Keratinocyte (primary cell): ENCODE results near the gene TPK1. TPM values are rescaled to one million over a fixed set of nuclear protein-coding genes. Genes with fewer than 3 reads are reported as not detected.

ENCODE experiments used
- DNase-seq: peaks from one replicate; pipeline ENCODE4 v3.0.0-alpha.2; 2011; ENCODE audit warnings: low read depth, missing footprints, low spot score
- FAIRE-seq: peaks from 2 replicates; lab custom pipeline; 2011; peaks lifted over from hg19 to GRCh38; lab: Jason Lieb, UNC
- H2AFZ ChIP-seq: 2 replicates; pipeline ENCODE4 v1.6.0; 2012; ENCODE audit warnings: low read length, control low read depth, inconsistent platforms; ENCODE audit not compliant: control insufficient read depth
- H3K27ac ChIP-seq: 2 replicates; pipeline ENCODE4 v1.5.1; 2011; ENCODE audit warnings: low read length; ENCODE audit not compliant: control insufficient read depth, insufficient read depth
- H3K27me3 ChIP-seq: 3 replicates; pipeline ENCODE4 v1.6.0; 2011; ENCODE audit warnings: low read length; ENCODE audit not compliant: control insufficient read depth, insufficient read depth; ENCODE audit errors: extremely low read depth
- H3K36me3 ChIP-seq, 2 experiments: 2 replicates in 1 of 2; 3 replicates in 1 of 2; pipeline ENCODE4 v1.5.1; 2011; ENCODE audit warnings: low read length in 2 of 2, mild to moderate bottlenecking in 1 of 2; ENCODE audit not compliant: control insufficient read depth in 2 of 2, insufficient read depth in 2 of 2; ENCODE audit errors: extremely low read depth in 1 of 2
- H3K4me1 ChIP-seq: 3 replicates; pipeline ENCODE4 v1.5.1; 2011; ENCODE audit warnings: low read length; ENCODE audit not compliant: control insufficient read depth, insufficient read depth; ENCODE audit errors: extremely low read depth
- H3K4me2 ChIP-seq: 3 replicates; pipeline ENCODE4 v1.6.0; 2011; ENCODE audit warnings: low read depth, low read length; ENCODE audit not compliant: control insufficient read depth, insufficient read depth; ENCODE audit errors: extremely low read depth
- H3K4me3 ChIP-seq, 3 experiments: fragments of 200-600 bp in 1 of 3; sonication (generic) in 1 of 3; 2 replicates in 2 of 3; 3 replicates in 1 of 3; pipeline ENCODE4 v1.5.1; 2011 to 2016; ENCODE audit warnings: low read length in 3 of 3, mild to moderate bottlenecking in 3 of 3, control low read depth in 2 of 3, inconsistent platforms in 1 of 3, low read depth in 1 of 3, mixed read lengths in 1 of 3, mixed run types in 1 of 3, moderate library complexity in 1 of 3; ENCODE audit not compliant: control insufficient read depth in 2 of 3, insufficient read depth in 2 of 3; ENCODE audit errors: extremely low read depth in 1 of 3
- H3K79me2 ChIP-seq: 2 replicates; pipeline ENCODE4 v1.6.0; 2012; ENCODE audit warnings: low read length; ENCODE audit not compliant: control insufficient read depth, insufficient read depth
- H3K9ac ChIP-seq: 3 replicates; pipeline ENCODE4 v1.6.0; 2011; ENCODE audit warnings: low read length; ENCODE audit not compliant: control insufficient read depth, insufficient read depth; ENCODE audit errors: extremely low read depth
- H3K9me1 ChIP-seq: 3 replicates; pipeline ENCODE4 v1.6.0; 2011; ENCODE audit warnings: low read length; ENCODE audit not compliant: control insufficient read depth, insufficient read depth; ENCODE audit errors: extremely low read depth
- H3K9me3 ChIP-seq: 2 replicates; pipeline ENCODE4 v1.5.1; 2012; ENCODE audit warnings: low read depth, low read length; ENCODE audit not compliant: control insufficient read depth
- H4K20me1 ChIP-seq: 3 replicates; pipeline ENCODE4 v1.6.0; 2011; ENCODE audit warnings: low read length; ENCODE audit not compliant: control insufficient read depth, insufficient read depth; ENCODE audit errors: extremely low read depth
- CTCF ChIP-seq, 3 experiments: IDR thresholded peaks in 1 of 3; conservative IDR thresholded peaks in 1 of 3; optimal IDR thresholded peaks in 1 of 3; 2 replicates in 2 of 3; 3 replicates in 1 of 3; pipeline versions ENCODE3 to v1.5.1; 2011; ENCODE audit warnings: low read length in 3 of 3, mild to moderate bottlenecking in 3 of 3, moderate library complexity in 2 of 3, control low read depth in 1 of 3, inconsistent platforms in 1 of 3; ENCODE audit not compliant: insufficient read depth in 2 of 3; ENCODE audit errors: extremely low read depth in 1 of 3
- EZH2 ChIP-seq: IDR thresholded peaks from one replicate; pipeline ENCODE4 v1.6.1; 2012; ENCODE audit warnings: inconsistent platforms, mild to moderate bottlenecking, low read length, moderate library complexity
- dilution Hi-C: fragments of 300-500 bp; cut with MboI; formaldehyde crosslinking; loops from one replicate; pipeline ENCODE4 v1.7.0; 2020; ENCODE audit warnings: low sequenced_read_pairs; ENCODE audit not compliant: extremely low pct_ligation_motif_present
- polyA plus RNA-seq, 5 experiments: library from polyadenylated mRNA; depleted of rRNA in 3 of 5; stranded (reverse) in 3 of 5; stranded (forward) in 1 of 5; unstranded in 1 of 5; fragments of >200 nt; gene quantifications; 1 replicate in 1 of 5; 2 replicates in 3 of 5; 3 replicates in 1 of 5; pipeline versions ENCODE4 v1.2.1 to v1.2.3, GENCODE V29; 2011 to 2012; ENCODE audit warnings: missing spikeins in 2 of 5, low read depth in 1 of 5, low replicate concordance in 1 of 5

Gene TPK1
- polyA plus RNA-seq, 1 donor (not counting 4 experiments of a cell fraction or from before 2014, with no cell fraction given) = 1.9 TPM

- Histone ChIP-seq H2AFZ (no peak overlapping the region), H3K79me2 (no peaks in the 10 kb centered on the region), H3K9ac (no peak overlapping the region), H4K20me1 (no peaks in the 10 kb centered on the region), H3K9me1 (no peaks in the 10 kb centered on the region), H3K27ac (no peak overlapping the region), H3K9me3 (no peaks in the 10 kb centered on the region), H3K4me1 (no peaks in the 10 kb centered on the region), H3K36me3 (no peaks in the 10 kb centered on the region), H3K27me3 (no peaks in the 10 kb centered on the region), H3K4me2 (no peak overlapping the region), H3K4me3 (no peak overlapping the region)
- FAIRE-seq = no peak
- TF ChIP-seq EZH2 (no peak), CTCF (optimal IDR thresholded peaks at IDR 0.05 in 1 of 3, IDR thresholded peaks at IDR 0.05 in 1 of 3, conservative IDR thresholded peaks at IDR 0.05 in 1 of 3; ENCODE audit: extremely low read depth in 1 of 3, insufficient read depth in 2 of 3, low read length in 3 of 3) (no peak)
- dilution Hi-C loops = no loop called here
- no peak for DNase-seq
These were observed 213.1 kb downstream of the TPK1 start for GRCh38 chr7:144622745-144623144.

- no peaks in the 10 kb centered on the region for H3K27me3 ChIP-seq
- H3K79me2 ChIP-seq = no peaks in the 10 kb centered on the region
- no peak overlapping the region for H3K27ac ChIP-seq
- dilution Hi-C loops = no loop called here
- H3K4me3 ChIP-seq = no peak overlapping the region
- no peak overlapping the region for H3K9ac ChIP-seq
- no peaks in the 10 kb centered on the region for H4K20me1 ChIP-seq
- no peak for DNase-seq
- no peaks in the 10 kb centered on the region for H3K9me3 ChIP-seq
- no peak for FAIRE-seq
- H3K36me3 ChIP-seq = no peaks in the 10 kb centered on the region
- no peaks in the 10 kb centered on the region for H3K9me1 ChIP-seq
- no peak overlapping the region for H3K4me2 ChIP-seq
- no peaks in the 10 kb centered on the region for H3K4me1 ChIP-seq
- H2AFZ ChIP-seq = no peak overlapping the region
- TF ChIP-seq CTCF (optimal IDR thresholded peaks at IDR 0.05 in 1 of 3, IDR thresholded peaks at IDR 0.05 in 1 of 3, conservative IDR thresholded peaks at IDR 0.05 in 1 of 3; ENCODE audit: extremely low read depth in 1 of 3, insufficient read depth in 2 of 3, low read length in 3 of 3) = no peak
- no peak for TF ChIP-seq EZH2
These were observed 229.6 kb downstream of the TPK1 start for GRCh38 chr7:144606261-144606660.
